Bronchial smooth muscle cell (primary cell): ENCODE data around the gene CBARP. TPM values are rescaled to one million over a fixed set of nuclear protein-coding genes. Genes with fewer than 3 reads are reported as not detected.

Experiments
- total RNA-seq: library from RNA; depleted of rRNA; stranded (reverse); fragments of >200 nt; gene quantifications from 2 replicates; pipeline ENCODE4 v1.2.1, GENCODE V29; 2014

The CBARP gene
- 0.63 and 0.86 TPM in 2 replicates for total RNA-seq

GRCh38 chr19:1237754-1238368, at the start of gene CBARP:
TSS of gene CBARP (minus strand) at chr19:1238005. CDS start at chr19:1236100, 1,905 bp downstream.

GRCh38 chr19:1285737-1286360, 48.0 kb upstream of the CBARP start, which contains the start of gene EFNA2:
TSS of gene EFNA2 (plus strand) at chr19:1285873. CDS start at chr19:1286169, 296 bp downstream.

GRCh38 chr19:1275260-1275975, 37.6 kb upstream of the CBARP start, which contains the start of gene FAM174C:
TSS of gene FAM174C (plus strand) at chr19:1275530. CDS start at chr19:1275550, 20 bp downstream.

GRCh38 chr19:1269065-1269477, 31.3 kb upstream of the CBARP start, which contains the start of gene CIRBP:
TSS of gene CIRBP (plus strand) at chr19:1269332. CDS start at chr19:1270934, 1,602 bp downstream.

GRCh38 chr19:1248139-1248785, 10.5 kb upstream of the CBARP start, which contains the start of gene MIDN:
TSS of gene MIDN (plus strand) at chr19:1248583. CDS start at chr19:1250297, 1,714 bp downstream.

GRCh38 chr19:1241417-1242095, 3.8 kb upstream of the CBARP start, which contains the start of gene ATP5F1D:
TSS of gene ATP5F1D (plus strand) at chr19:1241751. CDS start at chr19:1241851, 100 bp downstream.

GRCh38 chr19:1205114-1206099, 32.4 kb downstream of the CBARP start, which contains the start of gene STK11:
TSS of gene STK11 (plus strand) at chr19:1205778. CDS start at chr19:1206914, 1,136 bp downstream.

Other genes starting within 250 kb of the CBARP start
- gene GRIN3B, start 237.6 kb downstream of the CBARP start, total RNA-seq = 0.32 and 0.60 TPM in 2 replicates
- gene TMEM259, start 216.9 kb downstream of the CBARP start, total RNA-seq = 41.6 TPM in 2 replicates
- gene RNU6-2, start 216.5 kb downstream of the CBARP start, total RNA-seq = not detected in 2 replicates
- gene CNN2, start 211.4 kb downstream of the CBARP start, total RNA-seq = 141 and 152 TPM in 2 replicates
- 2.6 and 6.6 TPM in 2 replicates for gene ABCA7, start 197.9 kb downstream of the CBARP start, total RNA-seq
- gene ARHGAP45, start 170.8 kb downstream of the CBARP start, total RNA-seq = 0.79 and 0.94 TPM in 2 replicates
- 89.2 and 104 TPM in 2 replicates for gene POLR2E, start 142.6 kb downstream of the CBARP start, total RNA-seq
- gene GPX4, start 134.0 kb downstream of the CBARP start, total RNA-seq = 404 and 638 TPM in 2 replicates
- 32.2 and 32.8 TPM in 2 replicates for gene SBNO2, start 63.7 kb downstream of the CBARP start, total RNA-seq
- gene STK11, start 32.2 kb downstream of the CBARP start, total RNA-seq = 74.2 and 98.7 TPM in 2 replicates
- 23.9 and 40.0 TPM in 2 replicates for gene ATP5F1D, start 3.7 kb upstream of the CBARP start, total RNA-seq
- gene MIDN, start 10.6 kb upstream of the CBARP start, total RNA-seq = 8.8 and 9.5 TPM in 2 replicates
- gene CIRBP, start 31.3 kb upstream of the CBARP start, total RNA-seq = 134 and 212 TPM in 2 replicates
- gene FAM174C, start 37.5 kb upstream of the CBARP start, total RNA-seq = 12.3 and 22.2 TPM in 2 replicates
- not detected in 2 replicates for gene EFNA2, start 47.9 kb upstream of the CBARP start, total RNA-seq
- gene NDUFS7, start 145.9 kb upstream of the CBARP start, total RNA-seq = 53.1 and 63.4 TPM in 2 replicates
- gene GAMT, start 163.5 kb upstream of the CBARP start, total RNA-seq = 32.0 and 40.4 TPM in 2 replicates
- 20.4 and 30.9 TPM in 2 replicates for gene DAZAP1, start 169.6 kb upstream of the CBARP start, total RNA-seq
- gene RPS15, start 200.4 kb upstream of the CBARP start, total RNA-seq = 253 and 340 TPM in 2 replicates
- 0.63 and 1.1 TPM in 2 replicates for gene APC2, start 212.1 kb upstream of the CBARP start, total RNA-seq
- 17.9 and 23.0 TPM in 2 replicates for gene C19orf25, start 241.2 kb upstream of the CBARP start, total RNA-seq